ENCODE data around the gene LAG3. TPM values are rescaled to one million over a fixed set of nuclear protein-coding genes. Genes with fewer than 3 reads are reported as not detected.

LAG3 gene
- total RNA-seq, 4 donors from 2014 or later = 0.13 TPM; not detected in 3

DNA sequence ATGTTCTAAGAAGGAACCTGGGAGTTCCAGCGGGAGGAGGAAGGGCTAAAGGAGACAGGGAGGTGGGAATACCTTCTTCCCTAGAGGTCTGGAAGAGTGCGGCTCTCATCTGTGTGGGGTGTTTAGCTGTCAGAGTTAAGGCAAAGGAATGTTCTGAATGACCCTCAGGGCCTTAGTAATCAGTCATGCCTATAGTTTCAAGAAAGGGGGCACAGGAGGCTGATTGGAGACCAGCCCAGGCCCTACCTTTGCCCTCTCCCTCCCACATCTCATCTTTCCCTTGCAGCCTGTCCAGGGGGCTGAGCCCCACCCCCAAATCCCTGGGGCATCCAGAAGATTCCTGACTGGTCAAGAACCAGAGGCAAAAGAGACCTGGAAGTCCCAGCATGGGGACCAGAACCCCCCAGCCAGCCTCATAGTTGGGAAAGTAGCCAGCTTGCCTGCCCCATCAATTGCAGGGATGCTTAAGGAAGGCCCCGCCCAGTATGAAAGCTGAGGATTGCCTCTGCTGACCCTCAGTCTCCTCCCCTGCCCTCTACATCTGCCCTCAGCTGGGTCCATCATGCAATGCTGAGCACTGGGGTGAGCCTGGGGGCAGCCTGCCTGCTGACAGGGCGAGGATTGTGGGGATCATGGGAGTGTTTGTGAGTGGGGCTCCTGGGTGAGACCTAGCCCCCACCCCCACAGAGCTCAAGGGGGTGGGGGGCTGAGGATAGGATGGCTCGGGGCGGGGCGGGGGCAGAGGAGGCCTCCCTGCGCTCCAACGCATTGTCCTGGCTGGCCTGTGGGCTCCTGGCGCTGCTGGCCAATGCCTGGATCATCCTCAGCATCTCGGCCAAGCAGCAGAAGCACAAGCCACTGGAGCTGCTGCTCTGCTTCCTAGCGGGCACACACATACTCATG is 51.1 kb downstream of the LAG3 start:
- 62 to 68% methylated on average over 7 to 10 of the region's 12 CpGs for WGBS, 2 donors
- intact Hi-C loops (cut with DNase I) = no loop called here

DNA sequence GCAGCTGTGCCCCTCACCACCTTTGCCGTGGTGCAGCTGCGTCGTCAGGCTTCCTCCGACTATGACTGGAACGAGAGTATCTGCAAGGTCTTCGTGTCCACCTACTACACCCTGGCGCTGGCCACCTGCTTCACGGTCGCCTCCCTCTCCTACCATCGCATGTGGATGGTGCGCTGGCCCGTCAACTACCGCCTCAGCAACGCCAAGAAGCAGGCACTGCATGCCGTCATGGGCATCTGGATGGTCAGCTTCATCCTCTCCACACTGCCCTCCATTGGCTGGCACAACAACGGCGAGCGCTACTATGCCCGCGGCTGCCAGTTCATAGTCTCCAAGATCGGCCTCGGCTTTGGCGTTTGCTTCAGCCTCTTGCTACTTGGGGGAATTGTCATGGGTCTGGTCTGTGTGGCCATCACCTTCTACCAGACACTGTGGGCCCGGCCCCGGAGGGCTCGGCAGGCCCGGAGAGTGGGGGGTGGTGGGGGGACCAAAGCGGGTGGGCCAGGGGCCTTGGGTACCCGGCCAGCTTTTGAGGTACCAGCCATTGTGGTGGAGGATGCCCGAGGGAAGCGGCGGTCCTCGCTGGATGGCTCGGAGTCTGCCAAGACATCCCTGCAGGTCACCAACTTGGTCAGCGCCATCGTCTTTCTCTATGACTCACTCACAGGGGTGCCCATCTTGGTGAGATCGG is 51.9 kb downstream of the LAG3 start:
- DNase-seq = no peak
- H3K4me3 ChIP-seq (replicated peaks in 1 of 3) = no peak overlapping the region
- H3K9me3 ChIP-seq = no peaks in the 10 kb centered on the region
- peaks cover 8 to 24% of the 10 kb centered on the region in 2 donors for H3K4me1 ChIP-seq
- H3K36me3 ChIP-seq = no peaks in the 10 kb centered on the region
- H3K27ac ChIP-seq = no peak overlapping the region
- no peaks in the 10 kb centered on the region for H3K27me3 ChIP-seq
- 77 to 91% methylated on average over 22 to 32 of the region's 37 CpGs for WGBS, 2 donors
- intact Hi-C loops (cut with DNase I) = no loop called here
- no peak for TF ChIP-seq POLR2A (IDR thresholded peaks at IDR 0.05)
- TF ChIP-seq, protein P1, sequence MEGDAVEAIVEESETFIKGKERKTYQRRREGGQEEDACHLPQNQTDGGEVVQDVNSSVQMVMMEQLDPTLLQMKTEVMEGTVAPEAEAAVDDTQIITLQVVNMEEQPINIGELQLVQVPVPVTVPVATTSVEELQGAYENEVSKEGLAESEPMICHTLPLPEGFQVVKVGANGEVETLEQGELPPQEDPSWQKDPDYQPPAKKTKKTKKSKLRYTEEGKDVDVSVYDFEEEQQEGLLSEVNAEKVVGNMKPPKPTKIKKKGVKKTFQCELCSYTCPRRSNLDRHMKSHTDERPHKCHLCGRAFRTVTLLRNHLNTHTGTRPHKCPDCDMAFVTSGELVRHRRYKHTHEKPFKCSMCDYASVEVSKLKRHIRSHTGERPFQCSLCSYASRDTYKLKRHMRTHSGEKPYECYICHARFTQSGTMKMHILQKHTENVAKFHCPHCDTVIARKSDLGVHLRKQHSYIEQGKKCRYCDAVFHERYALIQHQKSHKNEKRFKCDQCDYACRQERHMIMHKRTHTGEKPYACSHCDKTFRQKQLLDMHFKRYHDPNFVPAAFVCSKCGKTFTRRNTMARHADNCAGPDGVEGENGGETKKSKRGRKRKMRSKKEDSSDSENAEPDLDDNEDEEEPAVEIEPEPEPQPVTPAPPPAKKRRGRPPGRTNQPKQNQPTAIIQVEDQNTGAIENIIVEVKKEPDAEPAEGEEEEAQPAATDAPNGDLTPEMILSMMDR (IDR thresholded peaks at IDR 0.05) = no peak

More for the DNA sequence above, 51.1 kb downstream of the LAG3 start:
- no peak for DNase-seq
- no peaks in the 10 kb centered on the region for H3K36me3 ChIP-seq
- TF ChIP-seq, protein P1 (IDR thresholded peaks at IDR 0.05) = no peak
- no peak for TF ChIP-seq POLR2A (IDR thresholded peaks at IDR 0.05)
- no peak overlapping the region for H3K27ac ChIP-seq
- peaks cover 8 to 24% of the 10 kb centered on the region in 2 donors for H3K4me1 ChIP-seq
- no peaks in the 10 kb centered on the region for H3K27me3 ChIP-seq
- H3K4me3 ChIP-seq (replicated peaks in 1 of 3) = no peak overlapping the region
- H3K9me3 ChIP-seq = no peaks in the 10 kb centered on the region

DNA sequence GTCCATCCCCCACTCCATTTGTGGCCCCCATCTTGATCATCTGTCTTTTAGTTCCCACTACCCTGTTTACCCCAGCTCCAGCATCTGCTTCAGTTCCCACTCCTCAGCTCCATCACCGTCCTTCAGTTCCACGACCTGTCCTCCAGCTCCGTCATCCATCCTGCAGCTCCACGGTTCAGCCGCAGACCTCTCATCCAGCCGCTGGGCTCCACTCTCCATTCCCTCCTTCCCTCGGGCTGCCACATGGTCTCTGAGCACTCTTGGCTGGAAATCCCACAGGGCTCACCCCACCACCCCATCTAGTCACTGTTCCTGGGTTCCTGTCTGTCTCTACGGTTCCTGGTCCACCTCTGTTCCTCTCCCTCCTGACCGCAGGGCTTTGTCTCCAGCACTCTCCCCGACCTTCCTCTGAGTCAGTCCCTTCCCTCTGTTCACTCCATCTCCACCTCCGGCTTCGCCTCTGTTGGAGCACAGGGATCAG is 52.6 kb downstream of the LAG3 start:
- intact Hi-C loops (cut with DNase I) = no loop called here
- Histone ChIP-seq H3K9me3 (no peaks in the 10 kb centered on the region), H3K27ac (no peak overlapping the region), H3K4me1 (peaks cover 8 to 24% of the 10 kb centered on the region in 2 donors), H3K36me3 (no peaks in the 10 kb centered on the region), H3K4me3 (replicated peaks in 1 of 3) (no peak overlapping the region), H3K27me3 (no peaks in the 10 kb centered on the region)
- TF ChIP-seq, protein P1 (IDR thresholded peaks at IDR 0.05) = no peak
- WGBS, 2 donors = 49 to 54% methylated on average over 12 of the region's 12 CpGs
- no peak for DNase-seq

DNA sequence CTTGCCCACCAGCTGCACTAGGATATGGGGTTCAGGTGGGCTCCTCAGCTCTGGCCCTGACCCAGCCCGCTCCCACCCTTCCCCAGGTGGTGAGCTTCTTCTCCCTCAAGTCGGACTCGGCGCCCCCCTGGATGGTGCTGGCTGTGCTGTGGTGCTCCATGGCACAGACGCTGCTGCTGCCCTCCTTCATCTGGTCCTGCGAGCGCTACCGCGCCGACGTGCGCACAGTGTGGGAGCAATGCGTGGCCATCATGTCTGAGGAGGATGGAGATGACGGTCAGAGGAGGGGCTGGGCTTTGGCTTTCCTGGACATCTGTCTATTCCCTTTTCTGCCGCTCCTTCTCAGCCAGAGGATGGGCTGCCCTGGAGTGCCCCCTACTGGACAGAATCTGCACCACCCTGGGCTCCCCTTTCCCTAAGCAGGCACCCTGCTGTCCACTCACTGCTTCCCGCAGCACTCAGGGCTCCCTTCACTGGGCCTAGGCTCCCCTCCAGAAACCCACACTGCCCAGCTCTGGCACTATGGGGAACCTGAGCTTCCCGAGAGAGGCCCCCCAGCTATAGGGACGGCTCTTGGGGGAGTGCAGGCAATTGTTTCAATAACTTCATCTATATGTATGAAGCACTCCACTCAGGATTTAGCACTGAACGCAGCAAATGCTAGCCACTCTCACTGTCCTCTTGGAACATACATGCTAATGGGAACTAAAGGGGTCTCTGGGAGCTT is 53.2 kb downstream of the LAG3 start:
- TF ChIP-seq, protein P1 (IDR thresholded peaks at IDR 0.05) = peak; percentile 39 to 83 (median 76)
- TF ChIP-seq POLR2A (IDR thresholded peaks at IDR 0.05) = no peak
- no peak overlapping the region for H3K27ac ChIP-seq
- H3K4me1 ChIP-seq = peaks cover 8 to 24% of the 10 kb centered on the region in 2 donors
- WGBS, 2 donors = 3 to 11% methylated on average over 15 to 17 of the region's 19 CpGs
- intact Hi-C loops (cut with DNase I) = no loop called here
- no peaks in the 10 kb centered on the region for H3K9me3 ChIP-seq
- H3K36me3 ChIP-seq = no peaks in the 10 kb centered on the region
- peak; percentile 70 to 71 for DNase-seq
- no peak overlapping the region for H3K4me3 ChIP-seq (replicated peaks in 1 of 3)
- no peaks in the 10 kb centered on the region for H3K27me3 ChIP-seq

All from thyroid gland (tissue), 4 donors.